ENCODE data around the gene ABCA5.

- TF ChIP-seq CTCF (IDR thresholded peaks at IDR 0.05): peak; percentile 82
- no peak for TF ChIP-seq POLR2AphosphoS5 (IDR thresholded peaks at IDR 0.05; ENCODE audit: low read depth, low read length)
Measured at GRCh38 chr17:69235338-69236058, 91.4 kb downstream of the ABCA5 start.
